Activated T-helper 2 cell treated with anti-CD3 and anti-CD28 coated beads, Interferon-gamma antibody, Interleukin-2, Interleukin-4, amounts not matched to agents 10 μg/mL and 5 μg/mL and 100 μg/mL, durations not matched to agents 14 hours and 24 hours and 36 hours (primary cell): ENCODE results near the gene SLC26A3. TPM values are rescaled to one million over a fixed set of nuclear protein-coding genes. Genes with fewer than 3 reads are reported as not detected.

Source experiments
- DNase-seq: peaks from one replicate; pipeline ENCODE4 v3.0.0; 2021; ENCODE audit warnings: low spot score
- H3K27ac Mint-ChIP-seq: one replicate; pipeline ENCODE4 v1.8.0; 2021; ENCODE audit warnings: mixed read lengths
- H3K27me3 Mint-ChIP-seq: one replicate; pipeline ENCODE4 v1.8.0; 2021; ENCODE audit warnings: low read depth, mixed read lengths
- H3K36me3 Mint-ChIP-seq: one replicate; pipeline ENCODE4 v1.8.0; 2021; ENCODE audit warnings: low read depth, mixed read lengths
- H3K4me1 Mint-ChIP-seq: one replicate; pipeline ENCODE4 v1.8.0; 2021; ENCODE audit warnings: low read depth, mixed read lengths
- H3K4me3 Mint-ChIP-seq: one replicate; pipeline ENCODE4 v1.8.0; 2021; ENCODE audit warnings: low read depth, mild to moderate bottlenecking, moderate library complexity, mixed read lengths
- H3K9me3 Mint-ChIP-seq: one replicate; pipeline ENCODE4 v1.8.0; 2021; ENCODE audit warnings: mixed read lengths
- intact Hi-C: fragments of 100-400 bp; cut with micrococcal nuclease; formaldehyde crosslinking; loops from one replicate; pipeline ENCODE4 v1.15.1; 2023
- total RNA-seq: library from RNA; stranded (reverse); gene quantifications from 2 replicates; pipeline ENCODE4 v1.2.3, GENCODE V29; 2022

The SLC26A3 gene
- total RNA-seq, 1 donor from 2014 or later: not detected

DNA sequence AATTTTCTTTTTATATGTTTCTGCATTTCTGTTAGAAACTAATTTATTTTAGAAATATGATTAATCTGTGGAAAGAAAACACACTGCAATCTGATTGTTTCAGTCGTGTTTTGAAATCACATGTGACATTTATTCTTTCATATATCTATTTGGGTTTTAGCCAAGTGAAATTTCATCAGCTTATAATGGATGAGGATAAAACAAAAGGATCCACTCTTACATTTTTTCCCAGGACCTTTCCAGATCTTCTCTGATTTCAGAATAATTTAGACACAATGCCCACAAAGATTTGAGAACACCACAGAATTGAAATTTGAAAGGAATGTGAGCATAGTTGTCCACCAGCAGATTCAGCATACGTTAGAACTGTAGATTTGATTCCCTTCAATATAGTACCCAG is 30.0 kb downstream of the SLC26A3 start:
- Mint-ChIP-seq H3K4me3 (no peak overlapping the region), H3K27ac (no peak overlapping the region), H3K36me3 (no peaks in the 10 kb centered on the region), H3K27me3 (peaks cover 2% of the 10 kb centered on the region), H3K9me3 (no peaks in the 10 kb centered on the region), H3K4me1 (peaks cover 13% of the 10 kb centered on the region)
- DNase-seq: no peak
- intact Hi-C loops: loop anchor here (5.0 kb wide), 1 partner anchor 44 kb away; no protein-coding TSS in a partner anchor

DNA sequence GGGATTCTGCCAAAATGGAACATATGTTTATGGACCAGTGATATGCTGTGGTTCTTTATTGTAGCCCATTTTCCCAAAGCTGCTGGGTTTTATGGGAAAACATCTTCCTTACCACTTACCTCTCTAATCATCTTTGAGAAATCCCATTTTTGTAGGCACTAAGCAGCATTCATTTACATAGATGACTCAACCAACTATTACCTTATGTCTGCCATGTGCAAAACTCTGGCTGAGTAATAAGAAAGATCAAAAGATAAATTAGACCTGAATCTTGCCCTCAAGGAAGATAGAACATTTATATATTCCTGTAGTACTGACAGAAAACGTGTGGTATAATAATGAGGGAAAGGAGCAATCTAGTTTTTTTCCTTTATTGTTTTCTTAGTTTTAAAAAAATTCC is 34.8 kb downstream of the SLC26A3 start:
- Mint-ChIP-seq H3K4me3 (no peak overlapping the region), H3K4me1 (peaks cover 19% of the 10 kb centered on the region), H3K27ac (no peak overlapping the region), H3K9me3 (no peaks in the 10 kb centered on the region), H3K36me3 (no peaks in the 10 kb centered on the region), H3K27me3 (no peaks in the 10 kb centered on the region)
- no peak for DNase-seq
- intact Hi-C loops: no loop called here

DNA sequence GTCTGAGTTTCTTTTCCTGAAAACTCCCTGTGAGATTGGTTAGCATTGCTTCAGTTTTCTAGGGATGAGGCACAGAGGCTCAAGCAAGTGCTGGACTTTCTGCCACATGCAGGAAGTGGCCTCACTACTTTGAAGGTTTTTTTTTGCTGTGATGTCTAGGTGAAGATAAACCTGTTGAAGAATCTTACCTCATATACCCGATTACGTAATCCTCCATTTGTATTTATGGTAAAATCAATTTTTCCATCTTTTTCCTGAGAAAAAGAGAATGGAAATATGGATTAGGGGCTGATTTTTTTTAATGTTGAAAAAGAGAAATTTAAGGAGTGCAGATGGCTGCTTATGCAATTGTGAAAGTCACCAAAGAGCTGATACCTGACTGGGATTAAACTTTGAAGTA is 35.6 kb downstream of the SLC26A3 start:
- no peaks in the 10 kb centered on the region for H3K27me3 Mint-ChIP-seq
- no peaks in the 10 kb centered on the region for H3K9me3 Mint-ChIP-seq
- H3K27ac Mint-ChIP-seq: no peak overlapping the region
- H3K4me3 Mint-ChIP-seq: no peak overlapping the region
- H3K36me3 Mint-ChIP-seq: no peaks in the 10 kb centered on the region
- peaks cover 13% of the 10 kb centered on the region for H3K4me1 Mint-ChIP-seq
- DNase-seq: no peak
- intact Hi-C loops: no loop called here

DNA sequence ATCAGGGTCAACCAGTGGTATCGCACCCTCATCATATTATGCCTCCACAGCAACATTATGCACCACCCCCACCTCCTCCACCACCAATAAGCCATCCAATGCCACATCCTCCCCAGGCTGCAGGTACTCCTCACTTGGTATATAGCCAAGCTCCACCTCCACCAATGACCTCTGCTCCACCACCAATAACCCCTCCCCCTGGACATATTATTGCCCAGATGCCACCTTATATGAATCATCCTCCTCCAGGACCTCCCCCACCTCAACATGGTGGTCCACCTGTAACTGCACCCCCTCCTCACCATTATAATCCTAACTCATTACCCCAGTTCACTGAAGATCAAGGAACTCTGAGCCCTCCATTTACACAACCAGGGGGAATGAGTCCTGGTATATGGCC is 44.4 kb downstream of the SLC26A3 start:
- DNase-seq: no peak
- no peak overlapping the region for H3K27ac Mint-ChIP-seq

DNA sequence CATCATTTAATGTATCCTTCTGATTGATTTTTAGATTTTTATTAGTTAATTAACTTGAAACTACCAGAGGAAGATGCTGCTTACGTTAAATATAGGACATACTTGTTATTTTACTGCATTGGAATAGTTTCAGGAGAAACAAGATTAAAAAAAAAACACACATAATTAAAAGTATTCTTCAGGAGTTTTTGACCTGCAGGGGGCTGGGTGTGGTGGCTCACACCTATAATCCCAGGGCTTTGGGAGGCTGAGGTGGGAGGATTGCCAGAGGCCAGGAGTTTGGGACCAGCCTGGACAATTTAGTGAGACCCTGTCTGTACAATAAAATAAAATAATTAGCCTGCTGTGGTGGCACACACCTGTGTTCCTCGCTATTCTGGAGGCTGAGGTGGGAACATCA is 48.4 kb downstream of the SLC26A3 start:
- no peak overlapping the region for H3K27ac Mint-ChIP-seq
- H3K4me3 Mint-ChIP-seq: no peak overlapping the region
- no peak for DNase-seq
- H3K4me1 Mint-ChIP-seq: peaks cover 8% of the 10 kb centered on the region
- peaks cover 75% of the 10 kb centered on the region for H3K36me3 Mint-ChIP-seq
- H3K9me3 Mint-ChIP-seq: no peaks in the 10 kb centered on the region
- intact Hi-C loops: no loop called here
- H3K27me3 Mint-ChIP-seq: no peaks in the 10 kb centered on the region

More for the DNA sequence above, 44.4 kb downstream of the SLC26A3 start:
- no peak overlapping the region for H3K4me3 Mint-ChIP-seq
- no peaks in the 10 kb centered on the region for H3K27me3 Mint-ChIP-seq
- peaks cover 58% of the 10 kb centered on the region for H3K36me3 Mint-ChIP-seq
- no peaks in the 10 kb centered on the region for H3K9me3 Mint-ChIP-seq
- intact Hi-C loops: no loop called here
- H3K4me1 Mint-ChIP-seq: peaks cover 3% of the 10 kb centered on the region

DNA sequence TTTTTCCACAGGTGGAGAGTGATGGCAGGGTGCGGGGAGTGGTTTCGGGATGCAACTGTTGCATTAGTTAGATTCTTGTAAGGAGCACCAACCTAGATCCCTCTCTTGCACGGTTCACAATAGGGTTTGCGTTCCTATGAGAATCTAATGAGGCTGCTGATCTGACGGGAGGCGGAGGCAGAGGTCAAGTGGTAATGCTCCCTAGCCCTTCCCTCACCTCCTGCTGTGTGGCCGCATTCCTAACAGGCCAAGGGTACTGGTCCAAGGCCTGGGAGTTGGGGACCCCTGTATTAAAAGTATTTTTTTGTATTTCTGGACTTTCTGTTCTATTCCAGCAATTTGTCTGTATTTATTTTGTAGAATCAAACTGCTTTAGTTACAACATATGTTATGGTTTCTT is 51.9 kb downstream of the SLC26A3 start:
- DNase-seq: no peak
- intact Hi-C loops: no loop called here
- H3K4me3 Mint-ChIP-seq: no peak overlapping the region
- peaks cover 64% of the 10 kb centered on the region for H3K36me3 Mint-ChIP-seq
- no peak overlapping the region for H3K27ac Mint-ChIP-seq
- no peaks in the 10 kb centered on the region for H3K9me3 Mint-ChIP-seq
- H3K4me1 Mint-ChIP-seq: peaks cover 18% of the 10 kb centered on the region
- H3K27me3 Mint-ChIP-seq: no peaks in the 10 kb centered on the region

DNA sequence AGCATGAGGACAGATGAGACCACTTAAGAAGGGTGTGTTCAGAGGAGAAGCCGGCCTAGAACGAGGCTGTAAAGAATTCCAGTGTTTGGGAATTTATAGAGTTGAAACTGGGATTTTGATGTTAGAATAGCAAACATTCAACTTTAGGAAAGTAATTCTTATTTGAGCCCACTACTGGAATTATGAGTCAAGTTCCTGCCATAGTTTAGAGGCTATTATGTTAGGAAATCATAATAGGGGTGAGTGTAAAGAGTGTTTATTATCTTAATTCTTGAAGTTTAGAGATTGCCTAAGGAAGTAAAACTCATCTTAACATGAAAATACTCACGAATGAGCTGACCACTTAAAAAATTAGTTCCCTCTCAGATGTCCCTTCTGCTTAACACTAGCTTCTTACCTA is 57.0 kb downstream of the SLC26A3 start:
- Mint-ChIP-seq H3K27me3 (no peaks in the 10 kb centered on the region), H3K27ac (no peak overlapping the region), H3K4me1 (peaks cover 33% of the 10 kb centered on the region), H3K36me3 (peaks cover 34% of the 10 kb centered on the region), H3K9me3 (no peaks in the 10 kb centered on the region), H3K4me3 (peak overlapping the region; percentile 96)
- intact Hi-C loops: no loop called here
- no peak for DNase-seq

DNA sequence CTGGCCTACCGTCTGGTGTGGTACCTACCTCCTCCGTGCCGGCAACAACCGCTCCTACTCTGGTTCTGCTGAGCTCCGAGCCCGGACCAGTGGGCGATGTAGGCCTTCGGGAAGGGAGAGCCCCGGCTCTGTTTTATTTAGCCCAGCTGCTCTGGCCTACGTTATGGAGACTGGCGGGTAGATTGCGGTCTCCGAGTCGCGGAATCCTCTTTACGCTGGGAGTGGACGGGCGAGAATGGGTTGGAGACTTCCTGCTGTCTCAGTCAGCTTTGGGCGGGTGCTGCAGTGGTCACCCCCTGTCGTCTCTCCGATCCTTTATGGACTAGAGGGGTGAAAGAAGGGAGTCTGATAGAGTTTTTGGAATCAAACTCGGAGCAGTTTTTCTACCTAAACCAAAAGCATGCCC is 58.7 kb downstream of the SLC26A3 start:
- peaks cover 3% of the 10 kb centered on the region for H3K27me3 Mint-ChIP-seq
- peak overlapping the region; percentile 100 for H3K27ac Mint-ChIP-seq
- peaks cover 24% of the 10 kb centered on the region for H3K36me3 Mint-ChIP-seq
- H3K4me1 Mint-ChIP-seq: peaks cover 33% of the 10 kb centered on the region
- peak overlapping the region; percentile 96 for H3K4me3 Mint-ChIP-seq
- DNase-seq: no peak
- intact Hi-C loops: loop anchor here (1.0 to 5.0 kb wide), 3 partner anchors 162 to 576 kb away; partner anchors contain the start of genes BCAP29, COG5 and DUS4L
- no peaks in the 10 kb centered on the region for H3K9me3 Mint-ChIP-seq

DNA sequence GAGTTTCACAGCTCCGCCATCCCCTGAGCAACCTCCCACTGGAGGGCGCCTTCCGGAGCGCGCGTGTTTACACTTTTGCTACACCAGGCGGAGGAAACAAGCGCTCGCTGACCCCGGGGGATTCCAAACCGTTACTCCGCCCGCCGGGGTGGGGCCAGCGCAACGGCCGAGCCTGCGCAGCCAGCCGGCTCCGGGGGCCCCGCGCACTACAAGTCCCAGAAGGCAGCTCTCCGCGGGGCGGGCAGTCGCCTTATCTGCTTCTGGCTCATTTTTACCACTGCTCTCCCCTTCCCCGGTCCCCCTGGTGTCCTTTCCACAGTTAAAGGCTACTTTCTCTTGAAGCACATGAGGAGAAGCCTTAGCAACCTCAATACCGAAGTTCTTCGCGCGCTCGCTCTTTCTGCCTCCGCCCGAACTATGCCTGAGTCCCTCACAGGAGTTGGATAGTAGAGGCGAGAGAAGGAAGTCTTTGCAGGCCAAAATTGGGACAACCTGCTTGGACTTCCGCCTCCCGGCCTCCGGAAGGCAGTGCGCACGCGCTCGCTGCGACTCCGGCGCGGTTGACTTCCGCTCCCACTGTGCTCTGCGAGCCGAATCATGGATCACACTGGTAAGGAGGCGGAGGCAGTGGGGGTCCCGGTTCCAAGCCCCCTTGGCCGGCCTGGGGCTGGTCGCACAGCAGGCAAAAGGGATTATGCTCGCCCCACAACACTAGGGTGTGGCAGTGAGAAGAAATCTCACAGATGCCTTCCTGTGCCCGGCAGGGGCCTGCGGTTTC is 59.3 kb downstream of the SLC26A3 start, which contains the start of gene CBLL1:
Gene CBLL1 (plus strand): TSS at position 576 of the 778 bp plus-strand sequence. CDS start 22 bp downstream, at position 598.
- Mint-ChIP-seq H3K27ac (peak within 1 kb of the TSS; percentile 100), H3K4me1 (peaks cover 33% of the 10 kb centered on the region), H3K4me3 (peak within 1 kb of the TSS; percentile 96), H3K27me3 (peaks cover 4% of the 10 kb centered on the region), H3K36me3 (peaks cover 20% of the 10 kb centered on the region), H3K9me3 (no peaks in the 10 kb centered on the region)
- DNase-seq: peak; percentile 98
- intact Hi-C loops: loop anchor here (1.0 to 5.0 kb wide), 8 partner anchors 72 to 575 kb away; partner anchors contain the start of genes BCAP29, COG5, DLD and DUS4L

DNA sequence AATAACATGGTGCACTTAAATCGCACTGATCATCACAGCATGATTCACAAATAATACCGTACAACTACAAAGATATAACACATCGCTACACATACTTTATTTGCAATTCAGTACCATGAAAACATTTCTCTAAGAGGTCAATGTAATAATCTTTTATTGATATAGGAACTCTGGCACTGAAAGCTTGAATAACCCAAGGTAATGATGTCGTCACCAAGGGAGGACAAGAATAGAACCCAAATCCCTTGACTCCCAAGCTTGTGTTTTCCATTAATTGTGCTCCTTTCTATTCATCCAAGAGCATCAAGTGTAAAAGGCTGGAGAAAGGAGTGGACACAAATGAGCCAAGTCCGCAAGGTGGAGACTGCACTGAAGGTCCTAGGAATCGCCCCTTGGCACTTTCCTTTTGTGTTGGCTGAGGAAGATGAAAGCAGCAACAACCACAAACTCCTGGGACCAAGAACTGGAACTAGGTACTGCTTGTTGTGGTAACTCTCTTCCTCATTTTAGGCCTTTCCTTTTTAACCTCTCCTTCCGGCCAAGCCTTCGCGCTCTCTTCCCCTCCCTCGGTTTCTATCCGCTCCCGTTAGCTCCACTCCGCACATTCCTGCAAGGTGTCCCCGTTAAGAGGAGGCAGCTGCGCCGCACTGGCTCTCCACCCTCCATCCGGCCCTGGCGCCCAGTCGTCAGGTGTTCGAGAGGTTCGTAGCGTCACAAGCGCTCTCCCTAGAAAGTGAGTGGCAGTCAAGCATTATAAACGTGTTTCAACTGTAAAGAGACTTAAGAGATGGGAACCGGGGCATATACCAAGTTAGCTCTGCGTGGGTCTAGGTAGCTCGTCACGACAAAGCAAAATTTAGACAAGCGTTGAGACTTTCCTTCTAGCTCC is 60.1 kb downstream of the SLC26A3 start:
- peaks cover 29% of the 10 kb centered on the region for H3K4me1 Mint-ChIP-seq
- peak overlapping the region; percentile 100 for H3K27ac Mint-ChIP-seq
- H3K36me3 Mint-ChIP-seq: peaks cover 15% of the 10 kb centered on the region
- DNase-seq: no peak
- peaks cover 4% of the 10 kb centered on the region for H3K27me3 Mint-ChIP-seq
- H3K9me3 Mint-ChIP-seq: no peaks in the 10 kb centered on the region
- intact Hi-C loops: loop anchor here (1.0 to 5.0 kb wide), 7 partner anchors 72 to 181 kb away; partner anchors contain the start of genes BCAP29, COG5, DLD and DUS4L
- peak overlapping the region; percentile 94 for H3K4me3 Mint-ChIP-seq

DNA sequence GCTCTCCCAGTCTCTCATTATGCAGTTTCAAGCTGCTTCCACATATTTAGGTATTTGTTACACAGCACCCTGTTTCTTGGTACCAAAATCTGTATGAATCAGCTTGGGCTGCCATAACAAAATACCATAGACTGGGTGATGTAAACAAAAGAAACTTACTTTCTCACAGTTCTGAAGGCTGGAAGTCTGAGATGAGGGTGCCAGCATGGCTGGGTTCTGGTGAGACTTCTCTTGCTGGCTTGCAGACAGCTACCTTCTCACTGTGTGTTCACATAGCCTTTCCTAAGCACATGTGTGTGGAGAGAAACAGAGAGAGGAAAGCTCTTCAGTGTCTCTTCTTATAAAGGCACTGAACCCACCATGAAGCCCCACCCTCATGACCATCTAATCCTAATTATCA is 74.7 kb downstream of the SLC26A3 start:
- no peaks in the 10 kb centered on the region for H3K36me3 Mint-ChIP-seq
- H3K27ac Mint-ChIP-seq: no peak overlapping the region
- H3K4me3 Mint-ChIP-seq: no peak overlapping the region
- no peaks in the 10 kb centered on the region for H3K4me1 Mint-ChIP-seq
- H3K9me3 Mint-ChIP-seq: no peaks in the 10 kb centered on the region
- DNase-seq: no peak
- peaks cover 21% of the 10 kb centered on the region for H3K27me3 Mint-ChIP-seq
- intact Hi-C loops: loop anchor here (5.0 kb wide), 1 partner anchor 166 kb away; the partner anchor contains the start of genes COG5 and DUS4L

DNA sequence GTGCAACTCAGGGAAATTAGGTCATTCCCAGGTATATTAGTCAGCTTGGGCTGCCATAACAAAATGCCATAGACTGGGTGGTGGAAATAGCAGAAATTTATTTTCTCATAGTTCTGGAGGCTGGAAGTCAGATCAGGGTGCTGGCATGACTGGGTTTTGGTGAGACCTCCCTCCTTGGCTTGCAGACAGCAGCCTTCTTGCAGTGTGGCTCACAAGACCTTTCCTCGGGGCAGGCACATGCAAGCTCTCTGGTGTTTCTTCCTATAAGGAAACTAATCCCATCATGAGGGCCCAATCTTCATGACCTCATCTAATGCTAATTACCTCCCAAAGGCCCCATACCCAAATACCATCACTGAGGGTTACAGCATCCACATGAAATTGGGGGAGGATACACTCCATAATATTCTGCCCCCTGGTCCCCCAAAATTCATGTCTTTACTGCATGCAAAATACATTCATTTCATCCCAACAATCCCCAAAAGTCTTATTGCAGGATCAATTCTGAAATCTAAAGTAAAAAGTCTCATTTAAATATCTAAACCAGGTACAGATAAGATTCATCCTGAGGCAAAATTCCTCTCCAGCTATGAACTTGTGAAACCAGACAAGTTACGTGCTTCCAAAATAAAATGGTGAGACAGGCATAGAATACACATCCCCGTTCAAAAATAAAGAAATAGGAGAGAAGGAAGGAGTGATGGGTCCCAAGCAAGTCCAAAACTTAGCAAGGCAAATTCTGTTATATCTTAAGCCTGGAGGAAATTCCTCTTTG is 76.5 kb downstream of the SLC26A3 start:
- H3K4me3 Mint-ChIP-seq: no peak overlapping the region
- DNase-seq: no peak
- H3K9me3 Mint-ChIP-seq: no peaks in the 10 kb centered on the region

More for the DNA sequence above, 76.5 kb downstream of the SLC26A3 start:
- H3K36me3 Mint-ChIP-seq: no peaks in the 10 kb centered on the region
- intact Hi-C loops: loop anchor here (5.0 kb wide), 1 partner anchor 164 kb away; the partner anchor contains the start of genes COG5 and DUS4L
- H3K4me1 Mint-ChIP-seq: no peaks in the 10 kb centered on the region
- no peak overlapping the region for H3K27ac Mint-ChIP-seq
- peaks cover 21% of the 10 kb centered on the region for H3K27me3 Mint-ChIP-seq
